ENCODE results near the gene ARPP21.

Gene ARPP21

GRCh38 chr3:35658686-35659085 lies 19.4 kb downstream of the ARPP21 start:
- no peak for TF ChIP-seq CTCF (IDR thresholded peaks at IDR 0.05; ENCODE audit: insufficient read depth, low read length, missing control alignments)
- ChIA-PET CTCF (no interaction called here), POLR2A (no interaction called here)
- DNase-seq (ENCODE audit: low read depth, low spot score): no peak
- H3K4me3 ChIP-seq (ENCODE audit: low read depth, low read length): no peak overlapping the region

GRCh38 chr3:35659768-35660167 lies 20.4 kb downstream of the ARPP21 start:
- H3K4me3 ChIP-seq (ENCODE audit: low read depth, low read length): no peak overlapping the region
- TF ChIP-seq CTCF (IDR thresholded peaks at IDR 0.05; ENCODE audit: insufficient read depth, low read length, missing control alignments): no peak
- ChIA-PET CTCF (no interaction called here), POLR2A (no interaction called here)
- DNase-seq (ENCODE audit: low read depth, low spot score): no peak

- ChIA-PET POLR2A (no interaction called here), CTCF (no interaction called here)
- no peak overlapping the region for H3K4me3 ChIP-seq (ENCODE audit: low read depth, low read length)
- DNase-seq (ENCODE audit: low read depth, low spot score): no peak
- TF ChIP-seq CTCF (IDR thresholded peaks at IDR 0.05; ENCODE audit: insufficient read depth, low read length, missing control alignments): no peak
These were observed 24.1 kb downstream of the ARPP21 start for GRCh38 chr3:35663471-35663870.

GRCh38 chr3:35664460-35664919 lies 25.2 kb downstream of the ARPP21 start:
- POLR2A ChIA-PET: no interaction called here
- no peak overlapping the region for H3K4me3 ChIP-seq (ENCODE audit: low read depth, low read length)
- DNase-seq (ENCODE audit: low read depth, low spot score): no peak
- no peak for TF ChIP-seq CTCF (IDR thresholded peaks at IDR 0.05; ENCODE audit: insufficient read depth, low read length, missing control alignments)
- CTCF ChIA-PET: no interaction called here

DNA sequence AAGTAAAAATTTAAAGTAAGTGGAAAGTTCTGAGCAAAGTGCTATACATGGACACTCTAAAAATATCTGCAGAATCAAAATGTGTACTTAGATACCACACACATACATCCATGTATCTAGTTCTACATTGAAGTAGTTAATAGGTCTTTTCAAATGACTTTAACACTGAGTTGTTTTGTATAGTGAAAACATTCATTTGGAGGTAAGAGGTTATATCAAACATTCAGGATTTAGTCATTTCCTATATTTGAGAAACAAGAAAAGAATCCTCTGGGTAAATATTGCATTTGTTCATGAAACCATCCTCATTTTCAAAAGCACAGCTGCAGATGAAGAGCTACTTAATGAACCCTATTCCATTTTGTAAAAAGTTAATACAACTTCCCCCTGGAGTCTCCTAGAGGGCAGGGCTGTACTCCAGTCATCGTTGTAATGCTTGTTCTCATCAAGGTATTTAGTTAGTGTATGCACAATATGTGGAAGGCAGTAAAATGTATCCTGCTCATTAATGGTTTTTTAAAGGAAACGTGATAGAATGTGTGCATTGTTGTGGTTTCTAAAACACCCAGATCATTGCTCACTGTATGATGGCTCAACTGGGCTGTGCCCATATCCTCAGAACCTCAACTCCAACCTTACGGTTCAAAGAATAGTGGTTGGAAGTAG lies 26.2 kb downstream of the ARPP21 start:
- no peak for TF ChIP-seq CTCF (IDR thresholded peaks at IDR 0.05; ENCODE audit: insufficient read depth, low read length, missing control alignments)
- ChIA-PET POLR2A (no interaction called here), CTCF (no interaction called here)
- no peak for DNase-seq (ENCODE audit: low read depth, low spot score)
- no peak overlapping the region for H3K4me3 ChIP-seq (ENCODE audit: low read depth, low read length)

DNA sequence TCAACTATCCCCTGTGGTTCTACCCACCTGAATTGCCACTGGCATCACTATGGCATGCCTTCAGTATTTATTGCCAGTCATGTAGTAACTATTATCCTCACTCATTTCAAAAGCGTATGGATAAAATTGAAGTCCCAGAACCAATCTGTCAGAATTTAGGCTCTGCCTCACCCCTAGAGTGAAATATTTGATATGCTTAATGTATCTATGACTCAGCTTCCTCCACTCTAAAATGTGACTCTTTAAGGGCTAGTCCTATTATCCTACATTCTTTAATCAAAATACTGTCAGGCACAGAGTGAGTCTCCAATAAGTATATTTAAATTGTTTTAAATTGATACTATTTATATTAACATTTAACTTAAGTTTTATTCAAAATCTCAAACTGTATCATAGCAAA lies 27.6 kb downstream of the ARPP21 start:
- DNase-seq (ENCODE audit: low read depth, low spot score): no peak
- TF ChIP-seq CTCF (IDR thresholded peaks at IDR 0.05; ENCODE audit: insufficient read depth, low read length, missing control alignments): no peak
- POLR2A ChIA-PET: no interaction called here
- H3K4me3 ChIP-seq (ENCODE audit: low read depth, low read length): no peak overlapping the region
- CTCF ChIA-PET: no interaction called here
